Uterus (tissue), 2 donors: ENCODE data around the gene NEK8.

Source experiments
- CTCF ChIP-seq, 4 experiments: fragments of 200-600 bp in 2 of 4; fragments of 450-650 bp in 2 of 4; sonication (generic) in 2 of 4; IDR thresholded peaks; one replicate each; pipeline ENCODE4 v1.5.1; 2016 to 2019; ENCODE audit warnings: antibody characterized with exemption in 4 of 4, mild to moderate bottlenecking in 2 of 4, moderate library complexity in 1 of 4
- POLR2A ChIP-seq, 2 donors: fragments of 450-650 bp; IDR thresholded peaks; one replicate each; pipeline ENCODE4 v1.6.1; 2016; ENCODE audit warnings: antibody characterized with exemption in 2 of 2, mild to moderate bottlenecking in 1 of 2, moderate library complexity in 1 of 2

- TF ChIP-seq CTCF (IDR thresholded peaks at IDR 0.05) = no peak
- TF ChIP-seq POLR2A (IDR thresholded peaks at IDR 0.05) = no peak
These were observed 6.7 kb downstream of the NEK8 start for GRCh38 chr17:28735242-28735722.
